RPMI7951 (cell line): ENCODE results near the gene RPSA. TPM values are rescaled to one million over a fixed set of nuclear protein-coding genes. Genes with fewer than 3 reads are reported as not detected.
"Not testable (repeated sequence)": the region's sequence is repeated elsewhere in the genome, so short reads cannot be mapped to it uniquely, and the experiment has no call there.

Experiments used
- DNase-seq: peaks from one replicate; pipeline ENCODE4 v3.0.0-alpha.2; 2012; ENCODE audit warnings: low read depth
- total RNA-seq: library from RNA; depleted of rRNA; stranded (reverse); fragments of >200 nt; shearing (Covaris generic); gene quantifications from 2 replicates; pipeline ENCODE4 v1.2.3, GENCODE V29; 2014

Gene RPSA
- total RNA-seq, 1 experiment from 2014 or later, result 2,327 TPM

GRCh38 chr3:39419742-39420315 lies 13.3 kb downstream of the RPSA start:
- no peak for DNase-seq

DNA sequence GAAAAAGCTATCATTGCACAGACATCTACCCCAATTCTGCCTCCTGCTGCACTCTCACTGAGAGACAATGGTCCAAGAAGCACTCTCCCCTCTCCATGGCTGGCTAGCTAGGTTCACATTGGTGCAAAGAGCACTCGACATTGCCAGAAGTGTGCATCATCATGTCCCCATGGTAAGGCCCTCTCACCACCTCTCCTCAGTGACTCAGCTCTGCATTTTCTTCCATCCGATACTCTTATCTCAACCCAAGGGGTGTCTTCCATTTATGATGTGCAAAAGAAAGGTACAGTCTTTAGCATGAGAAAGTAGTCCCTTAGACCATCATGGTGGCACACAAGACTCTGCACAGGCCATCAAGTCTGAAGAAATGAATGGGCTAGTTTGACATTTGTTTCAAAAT lies 14.0 kb downstream of the RPSA start:
- DNase-seq, result no peak

DNA sequence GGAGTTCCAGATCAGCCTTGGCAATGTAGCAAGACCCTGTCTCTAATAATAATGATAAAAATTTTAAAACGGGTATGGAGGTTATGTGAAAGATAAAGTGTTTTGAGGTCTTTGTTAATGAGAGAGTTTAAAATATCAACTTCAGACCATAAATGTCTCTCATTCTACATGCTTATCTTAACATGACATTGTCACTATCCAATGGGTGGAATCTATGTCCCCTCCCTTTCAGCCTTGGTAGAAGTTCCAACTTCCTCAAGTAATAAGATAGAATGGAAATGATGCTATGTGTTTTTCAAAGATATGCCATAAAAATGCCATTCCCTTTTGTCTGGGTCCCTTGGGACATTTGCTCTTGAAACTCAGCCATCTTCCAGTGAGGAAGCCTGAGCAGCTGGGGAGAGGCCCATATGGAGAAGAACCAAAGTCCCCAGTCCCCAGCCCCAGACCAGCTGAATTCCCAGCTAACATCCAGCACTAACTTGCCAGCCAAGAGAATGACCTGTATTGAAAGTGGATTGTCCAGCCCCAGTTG lies 17.0 kb downstream of the RPSA start:
- no peak for DNase-seq

DNA sequence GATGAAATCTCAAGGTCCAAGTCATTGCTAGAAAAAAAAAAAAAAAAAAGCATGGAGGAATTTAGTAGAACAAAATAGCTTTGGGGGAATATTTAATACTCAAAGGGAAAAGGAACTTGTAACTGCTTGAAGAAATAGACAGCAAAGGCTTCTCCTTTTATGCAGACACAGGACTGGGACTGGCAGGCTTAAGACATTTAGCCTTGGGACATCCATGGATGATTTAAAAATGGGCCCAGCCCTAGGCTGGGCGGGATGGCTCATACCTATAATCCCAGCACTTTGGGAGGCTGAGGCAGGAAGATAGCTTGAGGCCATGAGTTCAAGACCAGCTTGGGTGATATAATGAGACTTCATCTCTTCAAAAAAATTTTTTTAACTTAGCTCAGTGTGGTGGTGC lies 19.8 kb downstream of the RPSA start:
- DNase-seq, result no peak

- no peak for DNase-seq
Measured at GRCh38 chr3:39427506-39427905, 21.0 kb downstream of the RPSA start.

GRCh38 chr3:39428745-39429201 lies 22.3 kb downstream of the RPSA start:
- no peak for DNase-seq

DNA sequence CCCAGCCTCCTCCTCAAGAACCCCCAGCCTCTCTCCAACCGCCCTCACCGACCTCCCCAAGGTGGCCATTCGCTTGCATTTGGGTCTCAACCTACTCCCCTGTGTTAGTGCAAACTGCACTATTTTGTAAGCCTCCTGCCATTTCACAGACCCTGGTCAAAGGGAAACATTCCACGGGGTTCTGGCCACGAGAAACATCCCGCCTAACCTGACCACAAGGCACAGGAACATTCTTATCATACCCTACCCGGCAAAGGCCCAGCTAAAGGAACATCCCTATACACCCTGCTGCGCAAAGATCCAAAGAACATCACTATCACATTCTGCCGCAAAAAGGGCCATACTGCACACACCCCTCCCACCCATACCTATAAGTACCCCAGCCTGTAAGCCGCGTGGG lies 22.9 kb downstream of the RPSA start:
- DNase-seq, result no peak

- no peak for DNase-seq
Measured at GRCh38 chr3:39432342-39432741, 25.8 kb downstream of the RPSA start.

- peak; percentile 70 for DNase-seq
Measured at GRCh38 chr3:39433642-39434041, 27.1 kb downstream of the RPSA start.

DNA sequence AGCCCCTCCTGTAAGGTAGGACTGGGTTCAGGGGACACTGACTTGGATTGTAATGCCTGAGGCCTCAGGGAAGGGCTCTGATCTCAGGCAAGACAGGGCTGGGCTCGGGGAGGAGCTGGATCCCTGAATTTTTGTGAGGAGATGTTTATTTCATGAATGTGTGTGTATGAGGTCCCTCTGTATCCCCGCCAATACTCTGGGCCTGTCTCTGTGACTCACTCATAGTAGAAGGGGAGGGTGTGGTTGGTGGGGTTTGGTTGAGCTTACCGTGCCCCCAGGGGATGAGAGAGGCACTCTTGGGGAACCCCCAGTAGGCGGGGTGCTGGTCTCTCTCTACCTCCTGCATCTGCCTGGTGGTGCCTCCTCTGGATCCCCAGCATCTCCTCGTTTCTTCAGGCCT lies 28.1 kb downstream of the RPSA start:
- peak; percentile 83 for DNase-seq

DNA sequence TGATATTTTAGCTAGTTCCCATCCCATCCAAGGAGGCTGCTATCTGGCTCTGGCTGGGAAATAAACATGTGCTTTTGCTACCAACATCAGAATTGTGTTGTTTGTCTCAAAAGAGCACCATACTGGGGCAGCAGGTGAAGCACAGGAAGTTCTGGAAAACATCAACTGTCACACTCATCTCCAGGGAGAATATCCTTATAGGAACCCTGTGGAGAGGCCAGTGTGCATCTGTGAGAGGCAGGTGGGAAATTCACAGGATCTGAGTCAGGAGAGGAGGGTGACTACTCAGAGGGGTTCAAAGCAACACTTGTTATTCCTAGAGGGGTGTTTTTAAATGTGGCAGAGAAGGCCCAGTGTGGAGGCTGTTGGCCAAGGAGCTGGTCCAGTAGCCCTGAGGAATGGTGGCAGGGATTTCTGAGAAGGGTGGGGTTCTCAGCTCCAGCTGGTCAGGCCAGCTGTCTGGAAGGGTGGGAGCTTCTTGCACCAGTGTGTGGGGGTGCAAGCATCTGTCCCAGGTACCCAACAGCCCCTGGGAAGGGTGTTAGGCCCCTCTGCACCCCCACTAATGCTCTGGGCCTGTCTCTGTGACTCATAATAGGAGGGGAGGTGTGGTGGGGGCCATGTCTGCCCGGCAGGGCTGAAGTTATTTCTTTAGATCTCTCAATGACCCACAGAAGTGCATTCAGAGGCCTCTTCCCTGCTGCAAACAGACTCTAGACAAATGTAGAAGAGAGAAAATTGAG lies 28.7 kb downstream of the RPSA start:
- peak; percentile 16 for DNase-seq

DNA sequence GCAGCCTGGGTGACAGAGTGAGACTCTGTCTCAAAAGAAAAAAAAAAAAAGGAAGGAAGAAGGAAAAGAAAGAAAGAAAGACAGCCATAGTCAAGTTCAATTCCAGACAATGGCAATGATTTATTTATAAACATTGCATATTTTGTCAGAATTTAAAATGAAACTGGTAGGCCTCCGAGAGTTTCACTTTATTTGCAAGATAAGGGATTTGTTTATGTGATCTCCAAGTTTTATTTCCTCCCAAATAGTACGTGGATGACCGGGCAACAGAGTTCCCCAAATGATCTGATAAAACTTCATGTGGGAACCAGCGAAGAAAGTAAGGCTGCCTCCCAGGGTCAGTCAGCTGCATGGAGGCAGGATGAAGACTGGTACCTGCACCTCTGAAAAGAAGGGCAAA lies 32.4 kb downstream of the RPSA start:
- DNase-seq, result no peak

DNA sequence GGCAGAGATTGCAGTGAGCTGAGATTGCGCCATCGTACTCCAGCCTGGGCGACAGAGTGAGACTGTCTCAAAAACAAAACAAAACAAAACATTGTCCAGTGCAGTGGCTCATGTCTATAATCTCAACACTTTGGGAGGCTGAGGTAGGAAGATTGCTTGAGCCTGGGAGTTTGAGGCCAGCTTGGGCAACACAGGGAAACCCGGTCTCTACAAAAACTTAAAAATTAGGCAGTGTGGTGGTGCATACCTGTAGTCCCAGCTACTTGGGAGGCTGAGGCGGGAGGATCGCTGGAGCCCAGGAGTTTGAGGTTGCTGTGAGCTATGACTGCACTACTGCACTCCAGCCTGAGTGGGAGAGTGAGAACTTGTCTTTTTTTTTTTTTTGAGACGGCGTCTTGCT lies 33.8 kb downstream of the RPSA start:
- no peak for DNase-seq

DNA sequence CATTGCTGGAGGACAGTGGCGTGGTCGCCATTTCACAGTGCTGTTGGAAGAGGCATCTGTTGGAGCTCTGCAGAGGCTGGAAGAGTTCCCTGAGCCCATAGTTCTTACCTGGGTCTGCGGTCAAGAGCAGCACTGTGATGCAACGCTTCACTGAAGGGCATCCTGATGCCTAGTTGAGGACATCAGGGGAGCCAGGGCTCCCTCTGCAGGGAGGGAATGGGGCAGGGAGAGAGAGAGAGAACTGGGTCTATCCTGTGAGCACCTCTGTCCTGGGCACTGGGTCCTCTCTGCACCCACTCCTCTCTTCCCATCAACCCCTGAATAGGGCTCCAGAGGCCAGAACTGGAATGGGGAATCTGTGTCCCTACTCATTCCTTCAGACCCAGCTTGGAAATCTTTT lies 37.0 kb downstream of the RPSA start:
- no peak for DNase-seq

GRCh38 chr3:39445927-39446326 lies 39.4 kb downstream of the RPSA start:
- no peak for DNase-seq

DNA sequence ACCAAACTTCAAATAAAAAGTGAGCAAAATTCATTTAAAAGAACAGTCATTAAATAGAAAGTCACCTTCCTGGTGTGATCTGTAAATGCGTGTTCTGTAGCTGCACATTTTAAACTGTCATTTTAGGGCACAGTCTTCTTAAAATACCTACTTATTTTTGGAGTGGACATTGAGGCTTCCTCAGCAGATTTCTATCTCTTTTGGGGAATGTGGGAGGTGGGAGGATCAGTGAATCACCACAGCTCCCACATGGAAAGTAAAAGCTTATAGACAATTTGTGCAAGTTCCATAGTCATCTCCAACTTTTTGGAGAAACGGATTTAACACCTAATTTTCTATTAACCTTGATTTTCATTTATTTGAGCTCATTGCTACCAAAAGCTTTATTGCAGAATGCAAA lies 39.9 kb downstream of the RPSA start:
- DNase-seq, result no peak

GRCh38 chr3:39447637-39448483 lies 41.3 kb downstream of the RPSA start:
- peak; percentile 76 for DNase-seq

DNA sequence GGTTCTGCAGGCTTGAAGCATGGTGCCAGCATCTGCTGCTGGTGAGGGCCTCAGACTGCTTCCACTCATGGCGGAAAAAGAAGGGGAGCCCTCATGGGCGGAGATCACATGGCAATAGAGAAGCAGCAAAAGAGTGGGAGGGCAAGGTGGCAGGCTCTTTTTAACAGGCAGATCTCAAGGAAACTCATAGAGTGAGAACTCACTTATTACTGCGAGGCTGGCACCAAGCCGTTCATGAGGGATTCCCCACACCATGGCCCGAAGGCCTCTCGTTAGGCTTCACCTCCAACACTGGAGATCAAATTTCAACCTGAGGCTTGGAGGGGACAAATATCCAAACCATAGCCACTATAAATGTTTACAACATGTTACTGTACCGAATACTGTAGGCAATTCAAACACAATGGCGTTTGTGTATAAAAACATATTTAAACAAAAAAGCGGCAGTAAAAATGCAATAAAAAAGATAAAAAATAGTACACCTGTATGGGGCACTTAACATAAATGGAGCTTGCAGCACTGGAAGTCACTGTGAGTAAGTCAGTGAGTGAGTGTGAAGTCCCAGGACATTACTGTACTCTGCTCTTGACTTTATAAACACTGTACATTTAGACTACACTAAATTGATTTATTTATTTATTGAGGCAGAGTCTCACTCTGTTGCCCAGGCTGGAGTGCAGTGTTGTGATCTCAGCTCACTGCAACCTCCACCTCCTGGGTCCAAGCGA lies 42.1 kb downstream of the RPSA start:
- DNase-seq, result no peak

GRCh38 chr3:39449796-39450195 lies 43.3 kb downstream of the RPSA start:
- no peak for DNase-seq

DNA sequence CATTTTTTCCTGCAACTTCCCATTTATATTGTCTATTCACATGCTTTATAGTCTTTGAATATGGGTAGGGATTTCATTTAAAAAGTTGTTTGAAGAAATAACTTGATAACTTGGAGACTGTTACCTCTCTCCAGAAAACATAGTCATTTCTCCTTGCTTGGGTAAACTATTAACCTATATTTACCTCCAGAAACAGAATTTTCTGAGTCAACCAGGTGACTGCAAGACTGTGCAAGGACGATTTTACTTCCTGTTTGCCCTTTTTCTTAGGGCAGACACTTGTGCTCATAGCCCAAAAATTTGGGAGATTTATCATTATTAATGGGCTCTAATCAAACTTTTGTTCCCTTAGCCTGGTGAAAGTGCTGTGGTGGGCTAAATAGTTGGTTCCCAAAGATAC lies 46.6 kb downstream of the RPSA start:
- DNase-seq, result no peak

DNA sequence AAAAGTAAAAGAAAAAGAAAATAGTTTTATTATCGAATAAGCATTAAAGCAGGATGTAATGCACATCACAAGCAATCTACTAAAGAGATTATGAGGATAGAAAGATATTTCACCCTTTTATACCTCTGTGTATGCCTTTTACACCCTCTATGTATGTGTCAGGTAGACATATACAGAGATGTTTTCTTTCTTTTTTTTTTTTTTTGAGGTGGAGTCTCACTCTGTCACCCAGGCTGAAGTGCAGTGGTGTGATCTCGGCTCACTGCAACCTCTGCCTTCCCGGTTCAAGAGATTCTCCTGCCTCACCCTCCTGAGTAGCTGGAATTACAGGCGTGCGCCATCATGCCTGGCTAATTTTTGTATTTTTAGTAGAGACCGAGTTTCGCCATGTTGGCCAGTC lies 47.4 kb downstream of the RPSA start:
- not testable (repeated sequence) for DNase-seq
